CD4-positive, alpha-beta T cell (primary cell): ENCODE data around the gene CTNNA2. TPM values are rescaled to one million over a fixed set of nuclear protein-coding genes. Genes with fewer than 3 reads are reported as not detected.

Experiments
- ATAC-seq: fragments of 200-7000 bp; cut with Tn5 transposase; one replicate; pipeline ENCODE4 v1.10.0; 2022; ENCODE audit warnings: mild to moderate bottlenecking; ENCODE audit not compliant: poor library complexity
- CTCF ChIA-PET: fragments of 350-600 bp; sonication (Branson Sonifier 250); formaldehyde crosslinking; loops from one replicate; lab custom pipeline; 2021; ENCODE audit warnings: antibody characterized with exemption, inconsistent platforms; lab: Charles Lee
- POLR2A ChIA-PET: fragments of 350-600 bp; sonication (Branson Sonifier 250); formaldehyde crosslinking; loops from one replicate; lab custom pipeline; 2021; ENCODE audit warnings: antibody characterized with exemption, inconsistent platforms; lab: Charles Lee
- DNase-seq, 14 experiments: peaks; one replicate each; pipeline ENCODE4 v3.0.0-alpha.2; 2013 to 2020; ENCODE audit warnings: mixed read lengths in 2 of 14
- H3K27ac ChIP-seq, 2 donors: one replicate each; pipeline versions ENCODE4 v1.5.1 to v1.7.0; 2013; ENCODE audit warnings: low read length in 2 of 2, low read depth in 1 of 2, mild to moderate bottlenecking in 1 of 2
- H3K27me3 ChIP-seq, 2 experiments: 1 replicate in 1 of 2; 2 replicates in 1 of 2; pipeline versions ENCODE4 v1.6.1 to v1.7.0; 2013; ENCODE audit warnings: low read length in 2 of 2, control low read depth in 1 of 2, mild to moderate bottlenecking in 1 of 2, moderate library complexity in 1 of 2; ENCODE audit not compliant: insufficient read depth in 2 of 2, control insufficient read depth in 1 of 2
- H3K36me3 ChIP-seq: one replicate; pipeline ENCODE4 v1.6.1; 2013; ENCODE audit warnings: low read length, control low read depth; ENCODE audit not compliant: insufficient read depth
- H3K4me1 ChIP-seq: one replicate; pipeline ENCODE4 v1.6.1; 2013; ENCODE audit warnings: low read length, control low read depth; ENCODE audit not compliant: insufficient read depth
- H3K4me3 ChIP-seq: one replicate; pipeline ENCODE4 v1.5.1; 2013; ENCODE audit warnings: mild to moderate bottlenecking, low read length, moderate library complexity
- H3K9me3 ChIP-seq, 2 experiments: 1 replicate in 1 of 2; 2 replicates in 1 of 2; pipeline versions ENCODE4 v1.6.1 to v1.7.0; 2013; ENCODE audit warnings: low read length in 2 of 2, mild to moderate bottlenecking in 2 of 2, control low read depth in 1 of 2, moderate library complexity in 1 of 2; ENCODE audit not compliant: control insufficient read depth in 1 of 2, insufficient read depth in 1 of 2
- H3K27ac Mint-ChIP-seq: one replicate; pipeline ENCODE4 v1.8.0; 2020; ENCODE audit warnings: mixed read lengths
- H3K27me3 Mint-ChIP-seq: one replicate; pipeline ENCODE4 v1.8.0; 2021; ENCODE audit warnings: mixed read lengths
- H3K36me3 Mint-ChIP-seq: one replicate; pipeline ENCODE4 v1.8.0; 2021; ENCODE audit warnings: low read depth, mixed read lengths
- H3K4me1 Mint-ChIP-seq: one replicate; pipeline ENCODE4 v1.8.0; 2021; ENCODE audit warnings: low read depth, mixed read lengths
- H3K4me3 Mint-ChIP-seq: one replicate; pipeline ENCODE4 v1.8.0; 2020; ENCODE audit warnings: mild to moderate bottlenecking, mixed read lengths
- H3K9me3 Mint-ChIP-seq: one replicate; pipeline ENCODE4 v1.8.0; 2020; ENCODE audit warnings: mixed read lengths
- intact Hi-C, 2 experiments: fragments of 100-400 bp; cut with DNase I in 1 of 2; cut with micrococcal nuclease in 1 of 2; formaldehyde crosslinking; loops; one replicate each; pipeline versions ENCODE4 v1.15.1 to v1.9.0; 2023 to 2025; cut with DNase I, micrococcal nuclease
- total RNA-seq, 174 experiments: library from RNA in 2 of 174; stranded (reverse) in 2 of 174; gene quantifications; one replicate each; pipeline ENCODE4 v1.2.3 and lab custom pipeline; 2021 to 2026
- TF ChIP-seq, protein P1 (sequence below): fragments of 200-600 bp; IDR thresholded peaks from one replicate; pipeline ENCODE4 v1.8.0; 2022; ENCODE audit warnings: antibody characterized with exemption, mild to moderate bottlenecking

The CTNNA2 gene
- total RNA-seq, 2 experiments from 2014 or later, result not detected

DNA sequence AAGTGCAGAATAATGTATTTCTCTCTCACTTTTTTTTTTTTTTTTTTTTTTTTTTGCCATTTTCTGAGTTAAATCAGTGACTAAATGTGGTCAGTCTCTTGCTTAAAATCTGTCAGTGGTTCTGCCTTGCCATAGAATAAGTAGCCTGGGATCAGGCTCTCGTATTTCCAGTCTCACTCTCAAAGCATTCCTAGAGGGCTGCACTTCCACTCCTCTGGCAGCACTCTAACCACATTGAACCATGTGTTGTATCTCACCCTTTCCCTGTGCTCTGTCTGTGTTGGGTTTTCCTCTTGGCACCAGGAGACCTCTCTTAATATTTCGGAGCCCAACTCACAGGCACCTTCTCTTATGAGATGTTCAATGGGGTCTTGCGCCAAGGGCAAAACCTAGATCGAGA is 304.4 kb downstream of the CTNNA2 start:
- TF ChIP-seq, protein P1, sequence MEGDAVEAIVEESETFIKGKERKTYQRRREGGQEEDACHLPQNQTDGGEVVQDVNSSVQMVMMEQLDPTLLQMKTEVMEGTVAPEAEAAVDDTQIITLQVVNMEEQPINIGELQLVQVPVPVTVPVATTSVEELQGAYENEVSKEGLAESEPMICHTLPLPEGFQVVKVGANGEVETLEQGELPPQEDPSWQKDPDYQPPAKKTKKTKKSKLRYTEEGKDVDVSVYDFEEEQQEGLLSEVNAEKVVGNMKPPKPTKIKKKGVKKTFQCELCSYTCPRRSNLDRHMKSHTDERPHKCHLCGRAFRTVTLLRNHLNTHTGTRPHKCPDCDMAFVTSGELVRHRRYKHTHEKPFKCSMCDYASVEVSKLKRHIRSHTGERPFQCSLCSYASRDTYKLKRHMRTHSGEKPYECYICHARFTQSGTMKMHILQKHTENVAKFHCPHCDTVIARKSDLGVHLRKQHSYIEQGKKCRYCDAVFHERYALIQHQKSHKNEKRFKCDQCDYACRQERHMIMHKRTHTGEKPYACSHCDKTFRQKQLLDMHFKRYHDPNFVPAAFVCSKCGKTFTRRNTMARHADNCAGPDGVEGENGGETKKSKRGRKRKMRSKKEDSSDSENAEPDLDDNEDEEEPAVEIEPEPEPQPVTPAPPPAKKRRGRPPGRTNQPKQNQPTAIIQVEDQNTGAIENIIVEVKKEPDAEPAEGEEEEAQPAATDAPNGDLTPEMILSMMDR, result no peak
- POLR2A ChIA-PET, result no interaction called here

DNA sequence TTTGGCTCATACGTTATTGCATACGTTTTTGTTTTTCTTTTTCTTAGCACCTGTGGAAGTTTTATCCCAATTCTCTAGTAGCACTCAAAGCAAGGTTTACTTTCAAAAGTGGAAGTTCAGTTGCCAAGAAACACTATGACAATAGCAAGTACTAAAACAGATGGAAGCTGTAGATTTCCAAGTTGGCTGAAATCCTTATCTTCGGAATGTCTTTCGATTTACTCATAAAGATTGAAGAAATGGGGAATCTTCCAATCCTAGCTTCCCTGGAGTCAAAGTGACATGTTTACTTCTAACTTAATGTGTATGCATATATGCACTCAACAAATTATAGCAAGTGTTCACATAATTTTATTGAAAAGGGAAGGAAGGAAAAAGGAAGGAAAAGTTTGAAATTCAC is 307.4 kb downstream of the CTNNA2 start:
- Mint-ChIP-seq H3K4me3 (no peak overlapping the region), H3K9me3 (peaks cover 14% of the 10 kb centered on the region), H3K4me1 (no peaks in the 10 kb centered on the region), H3K27ac (no peak overlapping the region), H3K36me3 (no peaks in the 10 kb centered on the region), H3K27me3 (no peaks in the 10 kb centered on the region)
- DNase-seq (no peak), ATAC-seq (no peak)
- Histone ChIP-seq H3K4me1 (no peaks in the 10 kb centered on the region), H3K27ac (no peak overlapping the region), H3K4me3 (no peak overlapping the region), H3K36me3 (no peaks in the 10 kb centered on the region), H3K27me3 (no peaks in the 10 kb centered on the region), H3K9me3 (peaks cover 0 to 6% of the 10 kb centered on the region in 2 experiments)
- POLR2A ChIA-PET, result no interaction called here
- TF ChIP-seq, protein P1, result no peak
- CTCF ChIA-PET, result no interaction called here
- intact Hi-C loops, result no loop called here

More for the DNA sequence above, 304.4 kb downstream of the CTNNA2 start:
- no peaks in the 10 kb centered on the region for H3K4me1 Mint-ChIP-seq
- DNase-seq (no peak), ATAC-seq (no peak)
- Histone ChIP-seq H3K9me3 (peaks cover 0 to 3% of the 10 kb centered on the region in 2 experiments), H3K4me3 (no peak overlapping the region), H3K27ac (no peak overlapping the region), H3K36me3 (no peaks in the 10 kb centered on the region), H3K4me1 (no peaks in the 10 kb centered on the region), H3K27me3 (no peaks in the 10 kb centered on the region)
- H3K9me3 Mint-ChIP-seq, result peaks cover 15% of the 10 kb centered on the region
- H3K27ac Mint-ChIP-seq, result no peak overlapping the region
- CTCF ChIA-PET, result no interaction called here
- no peaks in the 10 kb centered on the region for H3K36me3 Mint-ChIP-seq
- H3K27me3 Mint-ChIP-seq, result no peaks in the 10 kb centered on the region
- intact Hi-C loops, result no loop called here
- no peak overlapping the region for H3K4me3 Mint-ChIP-seq

DNA sequence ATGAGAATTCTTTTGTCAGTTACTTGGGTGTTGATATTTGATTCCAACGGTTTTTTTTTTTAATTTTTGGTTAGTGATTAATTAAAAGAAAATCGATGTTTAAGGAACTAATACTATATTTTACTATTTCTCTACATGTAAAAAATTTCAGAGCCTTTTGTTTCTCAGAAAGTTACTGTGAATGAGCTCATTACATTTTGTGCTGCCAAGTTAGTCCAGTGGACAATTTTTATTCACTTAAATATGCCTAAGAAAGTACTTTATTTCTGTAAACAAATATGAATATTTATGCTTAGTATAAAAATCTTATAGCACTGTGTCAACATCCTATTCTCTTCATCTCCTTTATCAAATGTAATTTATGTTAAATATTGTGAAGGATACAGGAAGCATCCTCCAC is 309.3 kb downstream of the CTNNA2 start:
- no peaks in the 10 kb centered on the region for H3K27me3 Mint-ChIP-seq
- Histone ChIP-seq H3K27ac (no peak overlapping the region), H3K4me1 (no peaks in the 10 kb centered on the region), H3K27me3 (no peaks in the 10 kb centered on the region), H3K36me3 (no peaks in the 10 kb centered on the region), H3K4me3 (no peak overlapping the region), H3K9me3 (peaks cover 0 to 10% of the 10 kb centered on the region in 2 experiments)
- H3K36me3 Mint-ChIP-seq, result no peaks in the 10 kb centered on the region
- H3K4me3 Mint-ChIP-seq, result no peak overlapping the region
- no peak overlapping the region for H3K27ac Mint-ChIP-seq
- POLR2A ChIA-PET, result no interaction called here
- ATAC-seq, result no peak
- intact Hi-C loops, result no loop called here
- TF ChIP-seq, protein P1, result no peak
- H3K9me3 Mint-ChIP-seq, result peaks cover 14% of the 10 kb centered on the region
- DNase-seq, result no peak
- H3K4me1 Mint-ChIP-seq, result no peaks in the 10 kb centered on the region
- CTCF ChIA-PET, result no interaction called here
